ACHN (cell line): ENCODE measurements around the gene RAB42.
"Not testable (repeated sequence)": the region's sequence is repeated elsewhere in the genome, so short reads cannot be mapped to it uniquely, and the experiment has no call there.

Source experiments
- DNase-seq: peaks from one replicate; pipeline ENCODE4 v3.0.0-alpha.2; 2015
- in situ Hi-C: cut with HindIII; loops from 2 replicates; pipeline ENCODE4 v1.10.0; 2017; ENCODE audit warnings: low sequenced_read_pairs, low pct_ligation_motif_present, low pct_unique_long_range_greater_than_20kb

The RAB42 gene

GRCh38 chr1:28591708-28592320 is at the start of gene RAB42:
Gene RAB42, plus strand, starts transcription at chr1:28592265. Its CDS starts 247 bp downstream, at chr1:28592512.
- in situ Hi-C loops: no loop called here

GRCh38 chr1:28545246-28545628 is 46.8 kb upstream of the RAB42 start:
- no peak for DNase-seq
- in situ Hi-C loops: no loop called here

More at GRCh38 chr1:28591708-28592320, at the start of gene RAB42:
- peak; percentile 40 for DNase-seq

GRCh38 chr1:28548318-28548717 is 43.7 kb upstream of the RAB42 start:
- in situ Hi-C loops: no loop called here

GRCh38 chr1:28551381-28551780 is 40.7 kb upstream of the RAB42 start:
- in situ Hi-C loops: no loop called here
- no peak for DNase-seq

More at GRCh38 chr1:28548318-28548717, 43.7 kb upstream of the RAB42 start:
- DNase-seq: no peak

- in situ Hi-C loops: no loop called here
- DNase-seq: peak; percentile 92
Observed at GRCh38 chr1:28552758-28553663, 39.1 kb upstream of the RAB42 start, which contains the start of gene TRNAU1AP. Gene TRNAU1AP, plus strand, starts transcription at chr1:28553085. Its CDS starts 26 bp downstream, at chr1:28553111.

GRCh38 chr1:28560886-28561285 is 31.2 kb upstream of the RAB42 start:
- in situ Hi-C loops: no loop called here
- no peak for DNase-seq

- in situ Hi-C loops: no loop called here
- DNase-seq: no peak
Observed at GRCh38 chr1:28564310-28564709, 27.8 kb upstream of the RAB42 start.

GRCh38 chr1:28565040-28565439 is 27.0 kb upstream of the RAB42 start:
- DNase-seq: no peak
- in situ Hi-C loops: no loop called here

GRCh38 chr1:28565726-28566125 is 26.3 kb upstream of the RAB42 start:
- no peak for DNase-seq
- in situ Hi-C loops: no loop called here

GRCh38 chr1:28566931-28567330 is 25.1 kb upstream of the RAB42 start:
- in situ Hi-C loops: no loop called here
- DNase-seq: no peak

GRCh38 chr1:28571911-28572310 is 20.2 kb upstream of the RAB42 start:
- in situ Hi-C loops: no loop called here
- no peak for DNase-seq

- DNase-seq, in situ Hi-C loops: not testable (repeated sequence)
Observed at GRCh38 chr1:28572891-28573290, 19.2 kb upstream of the RAB42 start.

GRCh38 chr1:28573564-28573963 is 18.5 kb upstream of the RAB42 start:
- in situ Hi-C loops: no loop called here
- no peak for DNase-seq

GRCh38 chr1:28577052-28577678 is 14.9 kb upstream of the RAB42 start:
- in situ Hi-C loops: no loop called here
- no peak for DNase-seq

- in situ Hi-C loops: no loop called here
- no peak for DNase-seq
Observed at GRCh38 chr1:28577738-28578536, 14.1 kb upstream of the RAB42 start.

GRCh38 chr1:28578696-28579218 is 13.3 kb upstream of the RAB42 start:
- in situ Hi-C loops: no loop called here
- no peak for DNase-seq

- in situ Hi-C loops: no loop called here
- DNase-seq: no peak
Observed at GRCh38 chr1:28579401-28579800, 12.7 kb upstream of the RAB42 start.
